ENCODE data around the gene IPO11. TPM values are rescaled to one million over a fixed set of nuclear protein-coding genes. Genes with fewer than 3 reads are reported as not detected.
A peak's percentile ranks its signal among the peaks of the same experiment; 100 is the strongest.

Gene IPO11
- total and polyA plus RNA-seq, 2 of the 13 experiments (the other 11 are each of a cell fraction or from before 2014, with no cell fraction given): 13.9 to 24.4 TPM

DNA sequence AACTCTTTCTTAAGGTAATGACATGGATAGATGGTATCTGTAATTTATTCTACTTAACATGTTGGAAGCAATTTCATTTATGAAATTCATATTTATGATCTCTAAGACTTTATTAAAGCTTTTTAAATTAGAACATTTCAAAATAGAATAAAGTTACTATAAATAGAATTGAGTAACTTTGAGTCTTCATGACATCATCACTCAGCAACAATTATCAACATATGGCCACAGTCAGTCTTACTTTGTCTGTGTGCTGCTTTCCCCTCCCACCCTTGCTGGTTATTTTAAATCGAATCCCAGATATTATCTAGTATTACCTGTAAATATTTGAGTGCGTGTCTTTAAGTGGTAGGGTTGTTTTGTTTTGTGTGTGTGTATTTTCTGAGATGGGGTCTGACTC lies 65.2 kb downstream of the IPO11 start:
- no peak for FAIRE-seq
- no peak for DNase-seq (ENCODE audit: low spot score)
- ATAC-seq: no peak
- no peaks in the 10 kb centered on the region for H3K79me2 ChIP-seq (ENCODE audit: insufficient read depth, low read length)
- no peaks in the 10 kb centered on the region for H3K4me1 ChIP-seq (ENCODE audit: insufficient read depth, low read length)
- in situ Hi-C loops (cut with HindIII; ENCODE audit: extremely low pct_ligation_motif_present, low pct_unique_long_range_greater_than_20kb) (no loop called here), intact Hi-C loops (cut with micrococcal nuclease; ENCODE audit: unreplicated experiment) (no loop called here)
- no peak for TF ChIP-seq ZMAT3 (CRISPR knock-in tag; conservative IDR thresholded peaks at IDR 0.05)
- TF ChIP-seq ATF7 (IDR thresholded peaks at IDR 0.05): peak; percentile 41; the same call in 1 of the 2 replicates
- no peak for TF ChIP-seq ATF7 (CRISPR knock-in tag; IDR thresholded peaks at IDR 0.05)
- H3K9me3 ChIP-seq (ENCODE audit: low read length): no peaks in the 10 kb centered on the region
- H3K36me3 ChIP-seq (replicated peaks in 1 of 2; ENCODE audit: control insufficient read depth in 1 of 2, insufficient read depth in 2 of 2, low read length in 2 of 2): no peaks in the 10 kb centered on the region; a peak in 1 of 5 replicates
- no peak overlapping the region for H2AFZ ChIP-seq (ENCODE audit: low read length)
- no peak overlapping the region for H3K4me3 ChIP-seq (replicated peaks in 1 of 3; ENCODE audit: insufficient read depth in 1 of 3, low read depth in 2 of 3, low read length in 3 of 3)
- no peak overlapping the region for H3K27ac ChIP-seq (ENCODE audit: extremely low read length, insufficient read depth, low read length)
- ChIA-PET CTCF (ENCODE audit: low intra/inter-chr PET ratio, low total read pairs) (no interaction called here), POLR2A (no interaction called here)
- WGBS (ENCODE audit: low lambda C conversion rate): 86% methylated on average over 2 of the region's 2 CpGs
- no TSS peak for BruUV-seq (replicated peaks)
- no peaks in the 10 kb centered on the region for H4K20me1 ChIP-seq (ENCODE audit: insufficient read depth, low read length)
- H3K9ac ChIP-seq (ENCODE audit: insufficient read depth, low read depth, low read length): no peak overlapping the region
- H3K4me2 ChIP-seq (ENCODE audit: low read depth, low read length): no peak overlapping the region
- no peaks in the 10 kb centered on the region for H3K27me3 ChIP-seq (ENCODE audit: control insufficient read depth in 1 of 2, insufficient read depth in 2 of 2, low read length in 2 of 2)

DNA sequence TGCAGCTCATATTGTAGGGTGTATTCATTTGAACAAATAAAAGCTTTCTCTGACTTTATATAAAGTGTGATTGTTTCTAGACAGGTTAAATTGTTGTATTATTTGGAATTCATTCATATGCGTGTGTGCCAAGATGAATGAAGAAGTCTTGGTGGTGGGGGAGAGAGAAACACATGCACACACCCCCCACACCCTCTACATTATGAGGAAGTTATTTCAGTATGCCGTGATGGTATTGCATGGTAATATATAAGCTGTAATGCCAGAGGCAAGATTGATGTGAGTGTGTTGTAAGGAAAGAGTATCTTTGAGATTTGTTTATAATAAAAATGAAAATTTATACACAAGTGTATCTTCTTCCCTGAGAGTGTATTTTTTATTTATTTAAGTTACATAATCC lies 71.0 kb downstream of the IPO11 start:
- no TSS peak for BruUV-seq (replicated peaks)
- Histone ChIP-seq H3K79me2 (ENCODE audit: insufficient read depth, low read length) (no peaks in the 10 kb centered on the region), H4K20me1 (ENCODE audit: insufficient read depth, low read length) (no peaks in the 10 kb centered on the region), H3K4me1 (ENCODE audit: insufficient read depth, low read length) (no peaks in the 10 kb centered on the region), H3K27me3 (ENCODE audit: control insufficient read depth in 1 of 2, insufficient read depth in 2 of 2, low read length in 2 of 2) (no peaks in the 10 kb centered on the region), H2AFZ (ENCODE audit: low read length) (no peak overlapping the region), H3K36me3 (replicated peaks in 1 of 2; ENCODE audit: control insufficient read depth in 1 of 2, insufficient read depth in 2 of 2, low read length in 2 of 2) (peaks cover 0 to 14% of the 10 kb centered on the region in 2 experiments; a peak in 3 of 5 replicates), H3K4me2 (ENCODE audit: low read depth, low read length) (no peak overlapping the region), H3K27ac (ENCODE audit: extremely low read length, insufficient read depth, low read length) (no peak overlapping the region), H3K9me3 (ENCODE audit: low read length) (no peaks in the 10 kb centered on the region), H3K4me3 (replicated peaks in 1 of 3; ENCODE audit: insufficient read depth in 1 of 3, low read depth in 2 of 3, low read length in 3 of 3) (no peak overlapping the region), H3K9ac (ENCODE audit: insufficient read depth, low read depth, low read length) (no peak overlapping the region)
- in situ Hi-C loops (cut with HindIII; ENCODE audit: extremely low pct_ligation_motif_present, low pct_unique_long_range_greater_than_20kb): no loop called here
- intact Hi-C loops (cut with micrococcal nuclease; ENCODE audit: unreplicated experiment): no loop called here
- ChIA-PET CTCF (ENCODE audit: low intra/inter-chr PET ratio, low total read pairs) (no interaction called here), POLR2A (no interaction called here)
- no peak for DNase-seq (ENCODE audit: low spot score)
- no peak for FAIRE-seq
- ATAC-seq: no peak
- 96% methylated on average over 2 of the region's 2 CpGs for WGBS (ENCODE audit: low lambda C conversion rate)
- TF ChIP-seq TCF12 (IDR thresholded peaks at IDR 0.05): no peak
- TF ChIP-seq TCF12 (CRISPR knock-in tag; IDR thresholded peaks at IDR 0.05): no peak
- no peak for TF ChIP-seq MAFK (conservative IDR thresholded peaks at IDR 0.05 in 1 of 2, IDR thresholded peaks at IDR 0.05 in 1 of 2; ENCODE audit: low read length in 2 of 2)
- no peak for TF ChIP-seq TRIM22 (IDR thresholded peaks at IDR 0.05)
- TF ChIP-seq NFE2 (CRISPR knock-in tag; IDR thresholded peaks at IDR 0.05): no peak
- TF ChIP-seq ISL2 (CRISPR knock-in tag; IDR thresholded peaks at IDR 0.05): no peak
- TF ChIP-seq, protein P1, sequence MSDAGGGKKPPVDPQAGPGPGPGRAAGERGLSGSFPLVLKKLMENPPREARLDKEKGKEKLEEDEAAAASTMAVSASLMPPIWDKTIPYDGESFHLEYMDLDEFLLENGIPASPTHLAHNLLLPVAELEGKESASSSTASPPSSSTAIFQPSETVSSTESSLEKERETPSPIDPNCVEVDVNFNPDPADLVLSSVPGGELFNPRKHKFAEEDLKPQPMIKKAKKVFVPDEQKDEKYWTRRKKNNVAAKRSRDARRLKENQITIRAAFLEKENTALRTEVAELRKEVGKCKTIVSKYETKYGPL (CRISPR knock-in tag; IDR thresholded peaks at IDR 0.05): no peak
- no peak for TF ChIP-seq ASH2L (IDR thresholded peaks at IDR 0.05; ENCODE audit: insufficient read length, low read depth, low read length)
- no peak for TF ChIP-seq ARNT (IDR thresholded peaks at IDR 0.05)
- TF ChIP-seq ZBTB49 (CRISPR knock-in tag; IDR thresholded peaks at IDR 0.05; ENCODE audit: borderline replicate concordance): no peak
- no peak for TF ChIP-seq ZNF512 (CRISPR knock-in tag; IDR thresholded peaks at IDR 0.05)
- TF ChIP-seq PHF5A (CRISPR knock-in tag; IDR thresholded peaks at IDR 0.05; ENCODE audit: low read depth, unreplicated experiment): no peak

Measured in HepG2 (cell line).